PC-9 (cell line): ENCODE results near the gene AP1B1. TPM values are rescaled to one million over a fixed set of nuclear protein-coding genes. Genes with fewer than 3 reads are reported as not detected.

Experiments
- BruUV-seq: library from RNA; stranded (reverse); fragments of 400-500 nt; replicated peaks from 2 replicates; lab custom pipeline; 2021; lab: Mats Ljungman, UMichigan
- CTCF ChIA-PET: fragments of 300-600 bp; sonication (Branson Sonifier 250); formaldehyde crosslinking; loops from one replicate; lab custom pipeline; 2022; ENCODE audit warnings: antibody characterized with exemption; lab: Charles Lee
- POLR2A ChIA-PET: fragments of 300-600 bp; sonication (Branson Sonifier 250); formaldehyde crosslinking; loops from one replicate; lab custom pipeline; 2022; ENCODE audit warnings: antibody characterized with exemption; ENCODE audit not compliant: unreplicated experiment; lab: Charles Lee
- DNase-seq, 2 experiments: peaks; one replicate each; pipeline versions ENCODE4 v3.0.0 to v3.0.0-alpha.2; 2015 to 2022; ENCODE audit warnings: mixed read lengths in 1 of 2
- H2AFZ ChIP-seq: fragments of 200-600 bp; sonication (generic); 2 replicates; pipeline ENCODE4 v1.8.1; 2017; ENCODE audit warnings: antibody characterized with exemption
- H3F3A ChIP-seq: fragments of 200-600 bp; sonication (generic); 2 replicates; pipeline ENCODE4 v1.8.1; 2017; ENCODE audit warnings: antibody characterized with exemption, mild to moderate bottlenecking, low read depth; ENCODE audit not compliant: insufficient read depth
- H3K27ac ChIP-seq: fragments of 200-600 bp; sonication (generic); 2 replicates; pipeline ENCODE4 v1.6.1; 2016; ENCODE audit warnings: mixed run types
- H3K27me3 ChIP-seq: fragments of 200-600 bp; sonication (generic); 2 replicates; pipeline ENCODE4 v1.6.1; 2016; ENCODE audit warnings: low read depth, mixed run types; ENCODE audit not compliant: insufficient read depth
- H3K36me3 ChIP-seq: fragments of 200-600 bp; sonication (generic); 2 replicates; pipeline ENCODE4 v1.6.1; 2016; ENCODE audit warnings: low read depth, mixed run types
- H3K4me1 ChIP-seq: fragments of 200-600 bp; sonication (generic); replicated peaks from 2 replicates; pipeline ENCODE4 v1.6.1; 2016; ENCODE audit warnings: mixed run types; ENCODE audit not compliant: insufficient read depth
- H3K4me2 ChIP-seq: fragments of 200-600 bp; sonication (generic); 2 replicates; pipeline ENCODE4 v1.6.1; 2017; ENCODE audit warnings: mixed run types
- H3K4me3 ChIP-seq: fragments of 200-600 bp; sonication (generic); 2 replicates; pipeline ENCODE4 v1.6.1; 2016; ENCODE audit warnings: mixed run types
- H3K79me2 ChIP-seq: fragments of 200-600 bp; sonication (generic); 2 replicates; pipeline ENCODE4 v1.6.1; 2017; ENCODE audit warnings: low read depth, mixed run types
- H3K9me2 ChIP-seq: fragments of 200-600 bp; sonication (generic); 2 replicates; pipeline ENCODE4 v1.8.1; 2017; ENCODE audit warnings: mild to moderate bottlenecking; ENCODE audit not compliant: insufficient read depth
- H3K9me3 ChIP-seq: fragments of 200-600 bp; sonication (generic); 2 replicates; pipeline ENCODE4 v1.8.1; 2016; ENCODE audit warnings: low read depth; ENCODE audit not compliant: insufficient read depth
- H4K20me1 ChIP-seq: fragments of 200-600 bp; sonication (generic); 2 replicates; pipeline ENCODE4 v1.8.1; 2017; ENCODE audit not compliant: insufficient read depth
- CTCF ChIP-seq: fragments of 200-600 bp; sonication (generic); conservative IDR thresholded peaks from 2 replicates; pipeline ENCODE4 v1.6.1; 2017; ENCODE audit warnings: mixed run types, antibody characterized with exemption, mild to moderate bottlenecking, moderate library complexity
- EZH2 ChIP-seq: fragments of 200-600 bp; sonication (generic); IDR thresholded peaks from 2 replicates; pipeline ENCODE4 v1.8.0; 2017; ENCODE audit warnings: antibody characterized with exemption, low read depth
- intact Hi-C: fragments of 100-400 bp; cut with micrococcal nuclease; formaldehyde crosslinking; loops from one replicate; pipeline ENCODE4 v1.10.0; 2022; ENCODE audit not compliant: unreplicated experiment
- total RNA-seq: library from RNA; stranded (reverse); gene quantifications from 2 replicates; pipeline ENCODE4 v1.2.3, GENCODE V29; 2021

AP1B1 gene
- total RNA-seq, 1 experiment from 2014 or later = 50.8 TPM

GRCh38 chr22:29434288-29434687, 45.9 kb upstream of the AP1B1 start:
- intact Hi-C loops = no loop called here
- no TSS peak for BruUV-seq
- POLR2A ChIA-PET = interaction anchor here (0.6 kb wide), 1 partner anchor 648 kb away, joined by 3 read pairs; no protein-coding TSS in a partner anchor
- TF ChIP-seq CTCF (no peak), EZH2 (no peak)
- Histone ChIP-seq H3K27me3 (no peaks in the 10 kb centered on the region), H3K9me2 (no peaks in the 10 kb centered on the region), H3K36me3 (no peaks in the 10 kb centered on the region), H3K4me1 (no peaks in the 10 kb centered on the region), H3K79me2 (no peaks in the 10 kb centered on the region), H3F3A (no peaks in the 10 kb centered on the region), H4K20me1 (no peaks in the 10 kb centered on the region), H3K27ac (no peak overlapping the region), H3K4me3 (no peak overlapping the region), H3K9me3 (no peaks in the 10 kb centered on the region), H3K4me2 (no peak overlapping the region), H2AFZ (no peak overlapping the region)
- DNase-seq = no peak
- CTCF ChIA-PET = no interaction called here

GRCh38 chr22:29433856-29434255, 45.5 kb upstream of the AP1B1 start:
- Histone ChIP-seq H3K4me2 (no peak overlapping the region), H2AFZ (no peak overlapping the region), H3K36me3 (no peaks in the 10 kb centered on the region), H3K4me1 (no peaks in the 10 kb centered on the region), H3K9me3 (no peaks in the 10 kb centered on the region), H3K9me2 (no peaks in the 10 kb centered on the region), H3K27ac (no peak overlapping the region), H3K4me3 (no peak overlapping the region), H3F3A (no peaks in the 10 kb centered on the region), H3K27me3 (no peaks in the 10 kb centered on the region), H4K20me1 (no peaks in the 10 kb centered on the region), H3K79me2 (no peaks in the 10 kb centered on the region)
- intact Hi-C loops = no loop called here
- BruUV-seq = no TSS peak
- POLR2A ChIA-PET = interaction anchor here (0.5 to 0.6 kb wide), 2 partner anchors 217 to 649 kb away, joined by 3 to 4 read pairs; no protein-coding TSS in a partner anchor
- CTCF ChIA-PET = no interaction called here
- DNase-seq = no peak
- no peak for TF ChIP-seq EZH2
- TF ChIP-seq CTCF = no peak

- DNase-seq = no peak
- CTCF ChIA-PET = no interaction called here
- no peak overlapping the region for H2AFZ ChIP-seq
- no peak overlapping the region for H3K4me2 ChIP-seq
- H3K4me3 ChIP-seq = no peak overlapping the region
- H3K9me2 ChIP-seq = no peaks in the 10 kb centered on the region
- BruUV-seq = no TSS peak
- TF ChIP-seq CTCF (no peak), EZH2 (no peak)
- H3K79me2 ChIP-seq = no peaks in the 10 kb centered on the region
- H4K20me1 ChIP-seq = no peaks in the 10 kb centered on the region
- no peaks in the 10 kb centered on the region for H3F3A ChIP-seq
- no peaks in the 10 kb centered on the region for H3K4me1 ChIP-seq
- no peak overlapping the region for H3K27ac ChIP-seq
- no peaks in the 10 kb centered on the region for H3K36me3 ChIP-seq
- H3K27me3 ChIP-seq = no peaks in the 10 kb centered on the region
- H3K9me3 ChIP-seq = no peaks in the 10 kb centered on the region
- POLR2A ChIA-PET = no interaction called here
- intact Hi-C loops = no loop called here
Observed at GRCh38 chr22:29431986-29432385, 43.6 kb upstream of the AP1B1 start.
